NT2/D1 (cell line): ENCODE results near the gene CIAO1.

Source experiments
- DNase-seq: peaks from one replicate; pipeline ENCODE4 v3.0.0-alpha.2; 2011; ENCODE audit warnings: low read depth, low spot score
- H3K27me3 ChIP-seq: 2 replicates; pipeline ENCODE4 v1.6.0; 2011; ENCODE audit warnings: mild to moderate bottlenecking; ENCODE audit not compliant: insufficient read length, insufficient read depth
- H3K36me3 ChIP-seq: 2 replicates; pipeline ENCODE4 v1.6.1; 2011; ENCODE audit warnings: mild to moderate bottlenecking, low read length, mixed read lengths; ENCODE audit not compliant: insufficient read depth, insufficient read length
- H3K4me1 ChIP-seq: 2 replicates; pipeline ENCODE4 v1.5.1; 2011; ENCODE audit not compliant: insufficient read depth, insufficient read length
- H3K4me3 ChIP-seq: 2 replicates; pipeline ENCODE4 v1.5.1; 2011; ENCODE audit warnings: low read depth; ENCODE audit not compliant: insufficient read length
- H3K9ac ChIP-seq: 2 replicates; pipeline ENCODE4 v1.6.0; 2011; ENCODE audit warnings: low read depth; ENCODE audit not compliant: insufficient read length
- H3K9me3 ChIP-seq: 2 replicates; pipeline ENCODE4 v1.5.1; 2011; ENCODE audit warnings: mild to moderate bottlenecking, low read length; ENCODE audit not compliant: insufficient read depth
- SUZ12 ChIP-seq: IDR thresholded peaks from 2 replicates; pipeline ENCODE4 v1.6.1; 2011; ENCODE audit not compliant: insufficient read length, insufficient read depth; ENCODE audit errors: extremely low read depth
- YY1 ChIP-seq: IDR thresholded peaks from 2 replicates; pipeline ENCODE4 v1.6.1; 2011; ENCODE audit not compliant: insufficient read length, insufficient read depth
- ZNF274 ChIP-seq: IDR thresholded peaks from 2 replicates; pipeline ENCODE4 v1.6.1; 2011; ENCODE audit warnings: mild to moderate bottlenecking, low read depth, low read length

Gene CIAO1

GRCh38 chr2:96233880-96234316, 32.1 kb upstream of the CIAO1 start:
- DNase-seq, result no peak
- no peak overlapping the region for H3K9ac ChIP-seq
- H3K36me3 ChIP-seq, result no peaks in the 10 kb centered on the region
- peaks cover 3% of the 10 kb centered on the region for H3K4me1 ChIP-seq
- no peak for TF ChIP-seq YY1
- TF ChIP-seq SUZ12, result no peak
- TF ChIP-seq ZNF274, result no peak
- H3K9me3 ChIP-seq, result no peaks in the 10 kb centered on the region
- H3K4me3 ChIP-seq, result no peak overlapping the region
- H3K27me3 ChIP-seq, result no peaks in the 10 kb centered on the region

GRCh38 chr2:96236882-96237281, 29.1 kb upstream of the CIAO1 start:
- DNase-seq, result no peak
- no peaks in the 10 kb centered on the region for H3K9me3 ChIP-seq
- H3K4me1 ChIP-seq, result peaks cover 12% of the 10 kb centered on the region
- no peak overlapping the region for H3K9ac ChIP-seq
- no peaks in the 10 kb centered on the region for H3K27me3 ChIP-seq
- H3K36me3 ChIP-seq, result no peaks in the 10 kb centered on the region
- TF ChIP-seq SUZ12 (no peak), ZNF274 (no peak), YY1 (no peak)
- H3K4me3 ChIP-seq, result no peak overlapping the region

- H3K9me3 ChIP-seq, result no peaks in the 10 kb centered on the region
- TF ChIP-seq SUZ12 (no peak), ZNF274 (no peak), YY1 (no peak)
- H3K4me3 ChIP-seq, result no peak overlapping the region
- no peak overlapping the region for H3K9ac ChIP-seq
- H3K36me3 ChIP-seq, result no peaks in the 10 kb centered on the region
- H3K4me1 ChIP-seq, result peaks cover 12% of the 10 kb centered on the region
- DNase-seq, result no peak
- no peaks in the 10 kb centered on the region for H3K27me3 ChIP-seq
Observed at GRCh38 chr2:96238266-96238665, 27.8 kb upstream of the CIAO1 start.

GRCh38 chr2:96239091-96239490, 26.9 kb upstream of the CIAO1 start:
- no peak for TF ChIP-seq YY1
- TF ChIP-seq SUZ12, result no peak
- TF ChIP-seq ZNF274, result no peak
- Histone ChIP-seq H3K4me3 (no peak overlapping the region), H3K27me3 (no peaks in the 10 kb centered on the region), H3K9ac (no peak overlapping the region), H3K9me3 (no peaks in the 10 kb centered on the region), H3K4me1 (peaks cover 11% of the 10 kb centered on the region), H3K36me3 (no peaks in the 10 kb centered on the region)
- no peak for DNase-seq

- TF ChIP-seq ZNF274 (no peak), YY1 (no peak), SUZ12 (no peak)
- no peak for DNase-seq
- H3K36me3 ChIP-seq, result no peaks in the 10 kb centered on the region
- peaks cover 9% of the 10 kb centered on the region for H3K4me1 ChIP-seq
- no peak overlapping the region for H3K9ac ChIP-seq
- H3K27me3 ChIP-seq, result no peaks in the 10 kb centered on the region
- H3K4me3 ChIP-seq, result no peak overlapping the region
- no peaks in the 10 kb centered on the region for H3K9me3 ChIP-seq
Observed at GRCh38 chr2:96239745-96240264, 26.2 kb upstream of the CIAO1 start.

- no peak for TF ChIP-seq YY1
- TF ChIP-seq SUZ12, result no peak
- no peak for TF ChIP-seq ZNF274
- H3K4me3 ChIP-seq, result no peak overlapping the region
Observed at GRCh38 chr2:96240341-96241038, 25.5 kb upstream of the CIAO1 start.

GRCh38 chr2:96241227-96241626, 24.8 kb upstream of the CIAO1 start:
- Histone ChIP-seq H3K36me3 (no peaks in the 10 kb centered on the region), H3K4me1 (peaks cover 9% of the 10 kb centered on the region), H3K9me3 (no peaks in the 10 kb centered on the region), H3K4me3 (no peak overlapping the region), H3K27me3 (no peaks in the 10 kb centered on the region), H3K9ac (no peak overlapping the region)
- DNase-seq, result no peak
- TF ChIP-seq YY1 (no peak), SUZ12 (no peak), ZNF274 (no peak)

More at GRCh38 chr2:96240341-96241038, 25.5 kb upstream of the CIAO1 start:
- no peaks in the 10 kb centered on the region for H3K27me3 ChIP-seq
- peaks cover 9% of the 10 kb centered on the region for H3K4me1 ChIP-seq
- H3K9me3 ChIP-seq, result no peaks in the 10 kb centered on the region
- no peak overlapping the region for H3K9ac ChIP-seq
- DNase-seq, result no peak
- H3K36me3 ChIP-seq, result no peaks in the 10 kb centered on the region
